Cardiac fibroblast (primary cell): Measurements from ENCODE around the gene LHX6.

Experiments used
- DNase-seq, 2 donors: peaks; one replicate each; pipeline versions ENCODE4 v3.0.0 to v3.0.0-alpha.2; 2010; ENCODE audit warnings: low read depth in 2 of 2
- H3K4me3 ChIP-seq, 2 donors: replicated peaks in 1 of 2; 1 replicate in 1 of 2; 2 replicates in 1 of 2; pipeline ENCODE4 v1.5.1; 2011; ENCODE audit warnings: low read depth in 2 of 2, low read length in 2 of 2, mild to moderate bottlenecking in 2 of 2, moderate library complexity in 1 of 2
- TF ChIP-seq, protein P1 (sequence below): IDR thresholded peaks from one replicate; pipeline ENCODE4 v1.5.1; 2011; ENCODE audit warnings: low read depth, mild to moderate bottlenecking, low read length, inconsistent platforms

LHX6 gene

DNA sequence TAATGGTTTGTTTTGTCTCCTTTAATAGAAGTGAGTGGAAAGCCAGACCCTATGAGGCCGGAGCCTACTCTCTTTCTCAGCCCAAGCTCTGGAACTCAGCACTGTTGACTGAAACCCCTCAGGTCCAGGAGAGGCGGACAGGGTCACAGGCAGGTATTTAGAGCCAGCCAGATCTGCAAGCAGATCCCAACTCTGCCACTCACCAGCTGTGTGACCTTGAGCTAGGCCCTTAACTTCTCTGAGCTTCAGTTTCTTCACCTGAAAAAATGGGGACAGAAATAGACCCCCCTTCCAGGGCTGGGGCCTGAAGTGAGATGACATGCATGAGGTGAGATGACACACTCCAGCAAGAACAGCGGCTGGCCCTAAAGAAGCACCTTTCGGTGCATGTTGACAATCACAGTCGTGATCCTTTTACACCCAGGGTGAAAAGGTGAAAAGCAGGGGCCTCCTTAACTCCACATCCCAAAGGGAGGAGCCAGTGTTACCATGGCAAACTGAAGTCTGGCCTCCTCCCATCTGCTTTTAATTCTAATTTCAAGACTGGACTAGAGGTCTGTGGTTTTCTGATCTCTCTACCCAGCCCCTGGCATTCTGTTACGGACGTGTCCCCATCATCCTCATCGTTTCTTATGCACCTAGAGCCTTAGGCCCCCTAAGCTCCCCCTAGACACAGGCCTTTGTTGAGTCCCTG is 41.8 kb downstream of the LHX6 start:
- TF ChIP-seq, protein P1, sequence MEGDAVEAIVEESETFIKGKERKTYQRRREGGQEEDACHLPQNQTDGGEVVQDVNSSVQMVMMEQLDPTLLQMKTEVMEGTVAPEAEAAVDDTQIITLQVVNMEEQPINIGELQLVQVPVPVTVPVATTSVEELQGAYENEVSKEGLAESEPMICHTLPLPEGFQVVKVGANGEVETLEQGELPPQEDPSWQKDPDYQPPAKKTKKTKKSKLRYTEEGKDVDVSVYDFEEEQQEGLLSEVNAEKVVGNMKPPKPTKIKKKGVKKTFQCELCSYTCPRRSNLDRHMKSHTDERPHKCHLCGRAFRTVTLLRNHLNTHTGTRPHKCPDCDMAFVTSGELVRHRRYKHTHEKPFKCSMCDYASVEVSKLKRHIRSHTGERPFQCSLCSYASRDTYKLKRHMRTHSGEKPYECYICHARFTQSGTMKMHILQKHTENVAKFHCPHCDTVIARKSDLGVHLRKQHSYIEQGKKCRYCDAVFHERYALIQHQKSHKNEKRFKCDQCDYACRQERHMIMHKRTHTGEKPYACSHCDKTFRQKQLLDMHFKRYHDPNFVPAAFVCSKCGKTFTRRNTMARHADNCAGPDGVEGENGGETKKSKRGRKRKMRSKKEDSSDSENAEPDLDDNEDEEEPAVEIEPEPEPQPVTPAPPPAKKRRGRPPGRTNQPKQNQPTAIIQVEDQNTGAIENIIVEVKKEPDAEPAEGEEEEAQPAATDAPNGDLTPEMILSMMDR = no peak

DNA sequence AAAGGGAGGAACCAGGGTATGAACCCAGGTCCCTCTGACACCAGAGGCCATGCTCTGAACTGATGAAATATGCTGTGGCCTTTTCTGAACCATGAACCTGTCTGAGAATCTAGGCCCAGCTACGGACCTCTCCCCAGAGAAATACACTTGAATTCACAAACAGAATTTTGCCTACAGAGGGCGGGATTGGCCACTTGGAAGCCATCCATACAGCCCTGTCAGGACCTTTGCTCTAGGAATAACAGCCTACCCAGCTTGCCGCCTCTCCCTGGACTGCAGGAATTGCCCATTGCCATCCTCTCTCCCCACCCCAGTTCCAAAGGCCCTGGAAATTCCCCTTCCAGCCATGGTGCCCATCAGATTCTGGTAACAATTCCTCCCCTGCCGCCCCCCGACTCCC is 42.5 kb downstream of the LHX6 start:
- DNase-seq = no peak
- H3K4me3 ChIP-seq = no peak overlapping the region
- TF ChIP-seq, protein P1 = no peak

More for the DNA sequence above, 41.8 kb downstream of the LHX6 start:
- H3K4me3 ChIP-seq = no peak overlapping the region
- DNase-seq = no peak

DNA sequence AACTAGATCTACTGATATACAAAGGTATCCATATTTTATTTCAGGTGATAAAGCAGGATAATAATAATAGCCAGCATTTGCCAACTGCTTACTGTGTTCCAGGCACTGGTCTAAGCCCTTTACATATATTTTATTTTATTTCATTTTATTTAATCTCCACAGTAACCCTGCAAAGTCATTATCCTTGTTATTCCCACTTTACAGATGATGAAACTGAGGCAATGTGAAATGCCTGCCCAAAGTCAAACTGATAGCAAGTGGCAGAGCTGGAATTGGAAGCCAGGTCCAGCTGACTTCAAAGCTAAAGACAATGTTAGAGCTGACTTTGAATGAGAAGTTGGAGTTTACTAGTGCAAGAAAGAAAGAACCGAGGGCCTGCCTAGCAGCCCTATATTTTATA is 44.2 kb downstream of the LHX6 start:
- TF ChIP-seq, protein P1 = no peak
- DNase-seq = no peak
- no peak overlapping the region for H3K4me3 ChIP-seq

DNA sequence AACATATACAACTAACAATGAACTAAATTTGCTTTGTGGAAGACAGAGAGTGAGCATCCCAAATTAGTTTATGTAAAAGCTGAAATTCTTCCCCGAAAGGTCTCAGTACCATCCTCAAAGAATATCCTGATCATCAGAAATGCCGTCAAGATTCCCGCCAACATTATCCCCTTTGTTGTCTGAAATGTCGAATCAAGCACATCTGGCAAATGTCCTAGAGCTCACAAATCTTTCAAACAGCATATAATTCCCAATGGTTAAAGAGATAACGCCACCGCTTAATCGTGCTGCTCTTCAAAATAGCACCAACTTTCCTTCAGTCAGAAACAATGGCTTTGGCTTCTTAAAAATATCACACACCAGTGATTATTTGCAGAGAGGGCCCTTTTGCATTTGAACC is 45.3 kb downstream of the LHX6 start:
- DNase-seq = no peak
- TF ChIP-seq, protein P1 = no peak
- no peak overlapping the region for H3K4me3 ChIP-seq

DNA sequence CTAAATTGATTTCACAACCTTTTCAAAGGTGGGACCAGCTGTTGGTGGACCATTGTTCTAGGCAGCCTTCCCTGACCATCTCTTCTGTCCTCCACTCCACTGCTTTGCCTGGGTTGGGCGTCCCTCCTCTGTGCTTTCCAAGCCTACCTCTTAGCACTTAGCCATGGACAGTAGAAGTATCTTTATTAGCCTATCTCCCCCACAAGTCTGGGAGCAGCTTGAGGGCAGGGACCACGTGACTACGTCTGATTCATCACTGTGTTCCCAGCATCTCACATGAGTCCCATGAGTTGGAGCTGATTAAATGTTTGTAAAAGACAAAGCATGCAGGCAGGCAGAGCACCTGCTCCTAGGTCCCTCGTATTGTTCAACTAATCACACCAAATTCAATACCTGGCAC is 48.1 kb downstream of the LHX6 start:
- peak; percentile 78 to 83 for DNase-seq
- TF ChIP-seq, protein P1 = no peak

DNA sequence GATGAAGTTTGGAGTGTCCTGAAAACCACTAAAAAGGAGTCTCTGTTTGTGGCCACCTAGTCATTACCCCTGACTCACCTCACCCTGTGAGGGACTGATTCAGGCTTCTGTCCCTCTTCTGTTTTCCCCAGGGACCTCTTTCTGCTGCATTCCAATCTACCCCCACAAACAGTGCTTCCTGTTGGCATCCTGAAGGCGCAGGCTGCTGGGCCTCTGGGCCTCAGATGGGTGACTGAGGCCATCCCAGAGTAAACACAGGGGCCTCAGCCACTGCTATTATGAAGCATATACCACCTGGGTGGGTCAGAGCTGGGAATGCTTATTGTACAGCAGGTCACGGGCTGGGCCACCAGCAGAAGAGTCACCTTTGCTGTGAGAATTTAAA is 49.1 kb downstream of the LHX6 start:
- peak; percentile 25 to 53 for DNase-seq
- no peak overlapping the region for H3K4me3 ChIP-seq
- TF ChIP-seq, protein P1 = no peak

More for the DNA sequence above, 48.1 kb downstream of the LHX6 start:
- H3K4me3 ChIP-seq = no peak overlapping the region
